ENCODE measurements around the gene TBCD.

DNA sequence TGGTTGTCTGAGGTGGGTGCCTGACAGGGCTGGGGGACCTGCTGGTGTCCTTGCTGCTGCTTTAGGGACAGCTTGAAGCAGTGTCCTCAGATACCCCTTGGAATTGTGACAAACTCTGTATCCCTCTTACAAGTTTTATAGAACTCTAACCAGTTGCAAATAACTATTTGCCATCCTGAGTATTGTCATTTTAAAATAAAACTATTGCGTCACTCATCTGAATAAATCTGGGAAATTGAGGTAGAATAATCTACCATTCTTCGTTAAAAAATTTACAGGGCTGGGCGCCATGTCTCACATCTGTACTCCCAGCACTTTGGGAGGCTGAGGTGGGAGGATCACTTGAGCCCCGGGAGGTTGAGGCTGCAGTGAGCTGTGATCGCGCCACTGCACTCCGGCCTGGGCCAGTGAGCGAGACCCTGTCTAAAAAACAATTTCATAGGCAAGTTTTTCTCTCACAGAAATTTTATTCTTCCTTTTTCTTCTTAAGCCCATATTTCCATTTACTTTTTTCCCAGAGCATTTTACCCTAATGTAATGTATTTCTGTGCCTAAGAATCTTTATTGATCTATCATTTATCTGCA lies 73.8 kb downstream of the TBCD start:
- TF ChIP-seq EZH2 (IDR thresholded peaks at IDR 0.05; ENCODE audit: insufficient read depth, poor library complexity, severe bottlenecking) (no peak), EZH2phosphoT487 (IDR thresholded peaks at IDR 0.05; ENCODE audit: insufficient read depth, low read depth) (no peak)
